HG03457 (cell line): ENCODE data around the gene VGF.

Experiments
- ATAC-seq: cut with Tn5 transposase; IDR thresholded peaks from one replicate; pipeline ENCODE4 v1.9.1; 2021; ENCODE audit warnings: moderate number of reproducible peaks; ENCODE audit not compliant: unreplicated experiment

The VGF gene

GRCh38 chr7:101186194-101186593 lies 20.8 kb upstream of the VGF start:
- no peak for ATAC-seq

GRCh38 chr7:101185258-101185839 lies 20.0 kb upstream of the VGF start:
- ATAC-seq, result no peak

DNA sequence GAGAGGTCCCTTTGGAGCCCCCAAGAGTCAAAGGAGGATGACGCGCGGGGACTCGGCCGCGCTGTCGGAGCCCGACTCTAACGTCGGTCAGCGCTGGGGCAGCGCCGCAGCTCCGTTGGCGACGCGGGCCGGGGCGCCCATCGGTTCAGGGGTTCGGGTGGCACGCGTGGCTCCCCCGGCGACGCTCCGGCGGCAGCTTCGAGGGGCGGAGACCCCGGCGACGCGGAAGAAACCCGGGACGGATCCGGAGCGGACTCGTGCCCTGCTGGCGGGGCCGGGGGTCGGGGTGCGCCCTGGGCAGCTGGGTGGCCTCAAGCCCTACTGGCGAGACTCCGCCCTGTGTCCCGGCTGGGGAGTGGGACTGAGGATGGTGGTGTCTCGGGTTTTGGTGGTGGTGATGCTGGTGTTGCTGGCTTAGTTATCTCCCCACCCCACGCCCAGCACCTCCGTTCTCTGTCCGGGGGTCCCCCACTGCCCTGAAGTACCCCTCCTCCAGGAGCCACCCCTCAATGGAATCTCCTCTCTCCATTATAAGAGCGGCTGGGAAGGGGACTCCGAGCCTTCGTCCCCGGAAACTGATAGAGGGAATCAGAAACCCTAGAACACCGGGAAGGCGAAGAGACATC lies 14.9 kb upstream of the VGF start, which contains the start of gene NAT16:
Gene NAT16, minus strand, starts transcription at position 164 of the 626 bp plus-strand sequence. CDS start 5,486 bp downstream, outside the sequence.
- ATAC-seq, result no peak

DNA sequence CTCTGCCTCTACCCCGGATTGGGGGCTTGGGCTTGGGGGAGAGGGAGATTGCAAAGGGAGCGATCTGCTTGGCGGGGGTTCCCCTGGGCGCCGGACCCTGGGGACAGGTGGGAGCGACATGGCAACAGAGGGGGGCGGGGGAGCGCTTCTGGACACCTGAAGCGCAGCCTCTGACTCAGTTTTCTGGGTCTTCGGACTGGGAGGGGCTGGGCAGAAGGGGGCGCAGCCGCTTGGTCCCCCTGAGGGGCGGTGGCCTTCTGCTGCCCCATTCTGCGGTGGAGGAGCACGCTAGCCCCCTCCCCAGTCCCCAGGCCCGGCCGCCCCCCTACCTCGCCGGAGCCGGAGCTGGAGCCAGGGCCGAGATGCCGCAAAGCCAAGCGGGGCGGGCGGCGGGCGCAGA lies 14.3 kb upstream of the VGF start:
- no peak for ATAC-seq

GRCh38 chr7:101179117-101179516 lies 13.7 kb upstream of the VGF start:
- no peak for ATAC-seq

DNA sequence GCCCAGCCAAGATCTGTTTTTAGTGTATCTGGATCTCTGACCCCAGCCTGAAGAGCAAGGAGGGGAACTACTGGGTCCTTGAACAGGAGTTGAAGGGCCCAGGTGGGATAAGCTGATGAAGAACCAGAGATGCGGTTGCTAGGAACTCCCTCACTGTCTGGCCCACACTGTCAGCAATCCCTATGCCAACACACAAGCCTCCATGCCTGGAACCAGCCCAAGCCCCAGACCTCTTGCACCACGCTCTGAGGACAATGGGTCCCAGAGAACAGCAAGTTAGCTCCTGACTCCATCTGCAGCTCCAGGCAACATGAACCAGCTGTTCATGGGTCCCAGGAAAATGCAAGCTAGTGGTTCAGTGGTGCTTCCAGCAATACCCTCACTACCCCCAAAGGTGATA lies 12.3 kb upstream of the VGF start:
- ATAC-seq, result no peak

GRCh38 chr7:101175664-101176063 lies 10.3 kb upstream of the VGF start:
- no peak for ATAC-seq

DNA sequence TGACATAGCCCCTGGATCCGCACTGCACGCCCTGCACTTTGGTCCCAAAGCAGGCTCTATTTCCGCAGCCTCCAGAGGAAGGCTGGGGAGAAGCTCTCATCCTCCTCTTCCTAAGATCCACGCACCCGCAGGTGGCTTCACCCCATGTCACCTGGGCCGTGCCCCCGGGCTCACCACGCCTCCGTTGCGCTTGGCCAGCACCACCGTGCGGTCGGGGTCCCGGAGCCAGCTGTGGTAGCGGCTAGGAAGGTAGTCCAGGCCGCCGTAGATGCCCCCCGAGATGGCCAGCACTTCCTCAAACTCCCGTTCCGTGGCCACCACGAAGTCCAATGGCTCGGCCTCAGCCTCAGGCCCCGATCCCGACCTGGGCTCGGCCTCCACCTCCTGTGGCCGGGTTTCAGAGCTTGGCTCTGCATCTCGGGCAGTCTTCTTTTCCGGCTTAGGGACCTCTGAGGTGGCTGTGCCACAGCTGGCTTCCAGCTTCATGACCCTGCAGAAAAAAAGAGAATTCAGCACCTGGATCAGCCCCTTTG lies 9.0 kb upstream of the VGF start:
- ATAC-seq, result no peak

DNA sequence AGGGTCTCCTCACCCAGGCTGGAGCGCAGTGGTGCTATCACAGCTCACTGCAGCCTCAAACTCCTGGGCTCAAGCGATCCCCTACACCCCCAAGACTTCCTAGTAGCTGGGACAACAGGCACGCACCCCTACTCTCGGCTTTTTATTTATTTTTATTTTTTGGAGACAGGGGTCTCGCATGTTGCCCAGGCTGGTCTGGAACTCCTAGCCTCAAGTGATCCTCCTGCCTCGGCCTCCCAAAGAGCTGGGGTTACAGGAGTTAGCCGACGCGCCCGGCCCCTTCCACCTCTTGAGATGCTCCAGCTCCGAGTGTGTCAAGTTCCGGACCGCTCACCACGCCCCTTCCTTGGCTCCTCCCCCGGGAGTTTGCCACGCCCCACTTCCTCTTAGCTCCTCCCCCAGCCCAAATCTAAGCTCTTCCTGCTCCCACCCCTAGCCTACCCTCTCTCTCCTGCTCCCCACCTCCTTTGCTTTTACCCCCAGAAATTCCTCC lies 8.4 kb upstream of the VGF start:
- ATAC-seq, result no peak

GRCh38 chr7:101172854-101173751 lies 7.7 kb upstream of the VGF start:
- ATAC-seq, result no peak

DNA sequence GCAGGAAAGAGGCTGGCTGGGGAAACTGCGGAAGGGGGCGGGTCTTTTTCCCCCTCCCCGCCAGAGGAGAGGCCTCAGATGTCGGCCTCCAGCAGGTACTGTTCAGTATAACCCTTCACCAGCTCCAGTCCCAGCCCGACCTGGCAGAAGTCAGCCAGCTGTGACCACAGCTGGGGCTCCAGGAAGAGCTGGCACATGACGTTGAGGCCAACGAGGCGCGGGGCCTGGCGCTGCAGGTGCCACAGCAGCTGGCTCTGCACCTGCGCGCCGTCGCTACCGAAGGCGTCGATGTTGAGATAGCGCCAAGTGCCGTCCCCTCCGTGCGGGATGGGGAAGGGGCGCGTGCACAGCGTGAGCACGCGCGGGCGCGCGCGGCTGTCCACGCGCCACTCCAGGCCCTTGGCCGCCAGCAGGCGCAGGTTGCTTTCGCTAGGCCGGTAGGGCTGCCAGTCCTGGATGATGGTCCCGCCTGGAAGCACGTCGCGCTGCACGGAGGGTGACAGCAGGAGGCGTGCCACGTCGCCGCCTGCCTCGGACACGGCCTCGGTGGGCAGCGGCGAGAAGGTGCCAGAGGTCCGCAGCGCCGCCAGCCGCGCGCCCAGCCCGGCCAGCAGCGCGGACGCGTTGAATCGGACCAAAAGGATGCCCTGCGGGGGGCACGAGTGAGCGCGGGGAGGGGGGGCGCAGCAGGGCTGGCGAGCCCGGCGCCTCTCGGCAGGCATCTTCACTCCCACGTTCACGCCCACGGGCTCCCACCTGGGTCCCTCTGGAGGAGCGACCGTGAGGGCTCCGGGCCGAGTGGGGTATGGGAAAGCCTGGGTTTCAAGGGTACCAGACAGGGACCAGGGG lies 6.9 kb upstream of the VGF start:
- ATAC-seq, result no peak

- ATAC-seq, result no peak
These were observed 6.1 kb upstream of the VGF start for GRCh38 chr7:101171442-101171837.

DNA sequence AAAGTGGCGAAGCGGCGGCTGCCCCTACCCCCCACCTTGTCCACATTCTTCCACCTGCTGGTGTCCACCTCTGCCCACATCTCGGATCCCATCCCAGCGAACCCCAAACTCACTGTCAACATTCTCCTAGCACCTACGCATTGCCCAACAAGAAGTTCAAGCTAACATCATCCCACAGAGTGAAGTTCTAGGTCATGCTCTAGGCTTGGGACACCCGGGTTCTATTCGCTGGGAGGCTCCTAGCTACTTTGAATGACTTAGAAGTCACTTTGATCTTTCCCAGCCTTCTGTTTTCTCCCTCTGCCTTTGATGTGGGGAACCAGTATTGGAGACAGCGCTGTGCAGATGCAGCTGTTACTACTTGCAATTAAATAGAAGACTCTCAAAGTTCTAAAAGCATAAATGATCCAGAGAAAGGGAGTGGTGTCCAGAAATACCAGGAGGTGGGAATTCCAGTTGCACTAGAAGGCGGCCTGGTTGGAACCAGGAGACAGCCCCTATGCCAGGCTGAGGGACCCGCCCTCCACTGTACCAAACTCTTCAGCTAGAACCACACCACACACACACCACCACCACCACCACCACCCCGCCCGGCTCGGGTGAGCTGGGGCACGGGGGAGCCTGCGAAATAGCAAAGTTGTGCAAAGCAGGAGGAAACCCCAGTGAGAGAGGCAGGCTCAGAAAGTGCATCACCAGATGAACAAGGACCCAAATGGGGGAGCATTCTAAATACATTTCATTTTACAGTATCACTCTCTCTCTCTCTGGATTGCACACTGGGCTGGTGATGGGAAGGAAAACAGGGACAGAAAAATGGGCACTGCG lies 5.5 kb upstream of the VGF start:
- ATAC-seq, result no peak

GRCh38 chr7:101169838-101170551 lies 4.6 kb upstream of the VGF start:
- no peak for ATAC-seq

GRCh38 chr7:101169110-101169837 lies 3.9 kb upstream of the VGF start:
- ATAC-seq, result no peak

DNA sequence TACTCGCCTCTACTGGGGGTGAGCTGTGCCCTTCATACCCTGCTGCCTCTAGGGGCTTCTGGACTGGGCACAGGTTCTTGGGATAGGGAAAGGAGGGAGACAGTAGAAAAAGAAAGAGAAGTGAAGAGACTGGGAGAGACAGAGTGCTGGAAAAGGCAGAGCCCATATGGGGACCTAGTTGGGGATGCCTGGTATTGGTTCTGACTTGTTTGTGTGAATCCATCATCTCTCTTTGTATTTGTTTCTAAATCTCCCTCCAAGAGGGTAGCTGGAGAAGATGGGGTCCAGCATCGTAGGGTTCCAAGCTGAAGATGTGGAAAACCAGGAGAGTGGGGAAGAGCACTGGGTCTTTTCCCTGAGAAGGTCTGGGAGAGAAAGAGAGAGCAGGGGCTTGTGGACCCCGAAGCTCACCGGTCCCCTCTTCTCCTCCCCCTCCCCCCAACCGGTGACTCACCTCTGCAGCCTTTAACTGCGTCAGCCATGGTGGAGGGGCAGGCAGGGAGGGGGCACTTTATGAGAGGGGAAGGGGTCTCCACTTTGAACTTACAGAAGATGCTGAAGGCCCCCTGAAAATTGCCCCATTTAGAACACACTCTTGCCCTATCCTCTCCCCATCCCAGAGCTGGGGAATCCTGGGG lies 3.2 kb upstream of the VGF start:
- ATAC-seq, result no peak

- no peak for ATAC-seq
These were observed 2.5 kb upstream of the VGF start for GRCh38 chr7:101167645-101168411.
